HAP-1 (cell line): Measurements from ENCODE around the gene TTI1.

Experiments
- DNase-seq, 2 experiments: peaks; one replicate each; pipeline ENCODE4 v3.0.0-alpha.2; 2016 to 2020; ENCODE audit warnings: low spot score in 2 of 2
- H3K27me3 ChIP-seq: fragments of 250-450 bp; sonication (Bioruptor Pico); 2 replicates; pipeline ENCODE4 v1.5.1; 2020; ENCODE audit warnings: low read depth, mild to moderate bottlenecking, moderate library complexity
- H3K36me3 ChIP-seq: fragments of 250-450 bp; sonication (Bioruptor Pico); replicated peaks from 2 replicates; pipeline ENCODE4 v1.5.1; 2020; ENCODE audit warnings: mild to moderate bottlenecking
- H3K4me1 ChIP-seq: fragments of 250-450 bp; sonication (Bioruptor Pico); 2 replicates; pipeline ENCODE4 v1.5.1; 2020; ENCODE audit warnings: mild to moderate bottlenecking
- H3K4me3 ChIP-seq: fragments of 250-450 bp; sonication (Bioruptor Pico); 2 replicates; pipeline ENCODE4 v1.5.1; 2020; ENCODE audit warnings: mild to moderate bottlenecking, moderate library complexity
- H3K9me3 ChIP-seq: fragments of 250-450 bp; sonication (Bioruptor Pico); 2 replicates; pipeline ENCODE4 v1.5.1; 2020; ENCODE audit warnings: mild to moderate bottlenecking, moderate library complexity
- in situ Hi-C: fragments of 300-500 bp; cut with MboI; formaldehyde crosslinking; loops from 3 replicates; pipeline ENCODE4 v1.14.3; 2020; ENCODE audit warnings: low sequenced_read_pairs, inconsistent platforms, mixed read lengths

The TTI1 gene

GRCh38 chr20:38044685-38045084, 11.4 kb upstream of the TTI1 start:
- in situ Hi-C loops = no loop called here
- H3K9me3 ChIP-seq = no peaks in the 10 kb centered on the region
- H3K4me3 ChIP-seq = no peak overlapping the region
- H3K27me3 ChIP-seq = no peaks in the 10 kb centered on the region
- peaks cover 54% of the 10 kb centered on the region for H3K36me3 ChIP-seq
- H3K4me1 ChIP-seq = no peaks in the 10 kb centered on the region
- no peak for DNase-seq

GRCh38 chr20:38043512-38044300, 10.4 kb upstream of the TTI1 start:
- Histone ChIP-seq H3K4me1 (no peaks in the 10 kb centered on the region), H3K4me3 (no peak overlapping the region), H3K27me3 (no peaks in the 10 kb centered on the region), H3K36me3 (peaks cover 48% of the 10 kb centered on the region), H3K9me3 (no peaks in the 10 kb centered on the region)
- in situ Hi-C loops = no loop called here
- DNase-seq = no peak

DNA sequence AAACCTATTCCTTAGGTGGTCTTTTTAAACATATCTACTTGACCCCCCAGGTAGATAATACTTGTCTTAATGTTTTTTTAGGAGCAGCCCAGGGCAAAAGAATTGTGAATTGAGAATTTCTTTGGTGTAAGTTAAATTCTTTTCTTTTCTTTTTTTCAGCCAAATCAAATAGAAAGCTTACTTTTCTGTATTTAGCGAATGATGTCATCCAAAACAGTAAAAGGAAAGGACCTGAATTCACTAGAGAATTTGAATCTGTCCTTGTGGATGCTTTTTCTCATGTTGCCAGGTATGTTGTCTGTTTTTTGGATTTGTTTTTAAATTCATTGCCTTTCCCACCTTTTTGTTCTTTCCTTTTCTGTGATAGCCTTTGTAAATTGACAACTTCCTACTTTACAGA, 7.0 kb upstream of the TTI1 start:
- H3K4me1 ChIP-seq = no peaks in the 10 kb centered on the region
- H3K4me3 ChIP-seq = no peak overlapping the region
- H3K9me3 ChIP-seq = no peaks in the 10 kb centered on the region
- no peak for DNase-seq
- H3K36me3 ChIP-seq = peaks cover 59% of the 10 kb centered on the region
- in situ Hi-C loops = no loop called here
- no peaks in the 10 kb centered on the region for H3K27me3 ChIP-seq

DNA sequence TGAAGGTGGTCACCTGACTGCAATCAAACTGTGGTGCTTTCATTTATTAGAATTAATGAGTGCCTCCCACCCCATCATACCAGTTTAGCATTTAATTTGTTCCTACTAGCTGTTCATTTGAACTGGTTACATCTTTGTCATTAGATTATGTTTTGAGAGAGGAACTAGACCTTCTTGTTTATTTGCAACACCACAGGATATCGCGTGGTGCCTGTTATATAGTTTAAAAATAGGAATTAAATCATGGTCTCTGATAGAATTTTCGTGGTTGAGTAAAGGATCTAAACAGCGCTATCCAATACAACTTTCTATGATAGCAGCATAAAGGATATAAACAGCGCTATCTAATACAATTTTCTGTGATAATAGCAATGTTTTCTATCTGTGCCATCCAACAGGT, 3.1 kb upstream of the TTI1 start:
- Histone ChIP-seq H3K4me3 (no peak overlapping the region), H3K4me1 (peaks cover 20% of the 10 kb centered on the region), H3K36me3 (peaks cover 39% of the 10 kb centered on the region), H3K9me3 (no peaks in the 10 kb centered on the region), H3K27me3 (no peaks in the 10 kb centered on the region)
- in situ Hi-C loops = no loop called here
- no peak for DNase-seq

DNA sequence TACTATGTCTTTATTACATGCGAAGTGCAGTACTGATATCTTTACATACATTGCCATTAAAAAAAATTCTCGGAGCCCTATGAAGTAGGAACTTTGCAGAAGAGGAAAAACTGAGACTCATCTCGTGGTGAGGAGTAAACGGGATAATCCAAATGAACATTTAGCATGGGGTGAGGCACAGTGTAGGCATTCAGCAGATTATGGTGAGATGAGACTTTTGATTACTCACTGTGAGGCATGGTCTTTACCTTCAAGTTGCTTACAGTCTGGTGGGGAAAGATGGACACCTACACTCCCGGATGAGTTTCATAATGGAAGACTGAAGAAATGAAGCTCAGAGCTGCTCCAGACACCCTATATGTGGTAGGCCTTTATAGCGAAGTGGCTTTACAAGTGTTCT, 1.7 kb upstream of the TTI1 start:
- peak overlapping the region; percentile 68 for H3K4me3 ChIP-seq
- no peak for DNase-seq
- peaks cover 29% of the 10 kb centered on the region for H3K36me3 ChIP-seq
- no peaks in the 10 kb centered on the region for H3K27me3 ChIP-seq
- H3K9me3 ChIP-seq = no peaks in the 10 kb centered on the region; the same call in 1 of the 2 replicates
- H3K4me1 ChIP-seq = peaks cover 22% of the 10 kb centered on the region
- in situ Hi-C loops = no loop called here

- in situ Hi-C loops = no loop called here
- Histone ChIP-seq H3K36me3 (peaks cover 29% of the 10 kb centered on the region), H3K4me3 (peak overlapping the region; percentile 68), H3K4me1 (peaks cover 22% of the 10 kb centered on the region), H3K27me3 (no peaks in the 10 kb centered on the region), H3K9me3 (no peaks in the 10 kb centered on the region; the same call in 1 of the 2 replicates)
- no peak for DNase-seq
Observed at GRCh38 chr20:38034108-38034649, 923 bp upstream of the TTI1 start.

DNA sequence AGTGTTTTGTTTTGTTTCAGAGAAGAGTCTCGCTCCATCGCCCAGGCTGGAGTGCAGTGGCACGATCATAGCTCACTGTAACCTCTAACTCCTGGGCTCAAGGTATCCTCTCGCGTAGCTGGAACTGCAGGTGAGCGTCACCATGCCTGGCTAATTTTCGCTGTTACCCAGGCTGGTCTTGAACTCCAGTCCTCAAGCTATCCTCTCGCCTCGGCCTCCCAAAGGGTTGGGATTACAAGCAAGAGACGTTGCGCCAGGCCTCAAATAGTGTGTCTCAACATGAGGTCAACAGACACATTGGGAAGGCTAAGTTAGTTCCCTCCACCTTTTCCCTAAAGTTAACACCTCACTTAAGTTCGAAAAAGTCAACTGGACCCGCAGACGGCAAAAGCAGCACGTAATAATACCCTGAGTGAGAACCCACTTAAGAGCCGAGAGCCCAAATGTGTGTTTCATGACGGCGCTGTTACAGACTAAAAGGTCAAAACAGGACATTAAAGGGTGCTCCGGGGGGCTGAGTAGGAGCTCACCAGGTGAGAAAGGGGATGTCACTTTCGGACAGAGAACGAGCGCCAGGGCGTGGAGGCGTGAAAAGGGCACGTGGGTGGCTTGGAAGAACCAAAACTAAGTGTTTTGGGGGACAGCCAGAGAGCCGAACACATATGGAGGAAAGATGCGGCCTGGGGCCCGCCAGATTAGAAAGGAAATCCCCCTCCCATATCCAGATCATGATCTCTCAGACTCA, 499 bp downstream of the TTI1 start:
- in situ Hi-C loops = no loop called here
- H3K4me3 ChIP-seq = peak overlapping the region; percentile 68
- no peak for DNase-seq
- peaks cover 28% of the 10 kb centered on the region for H3K4me1 ChIP-seq
- H3K27me3 ChIP-seq = no peaks in the 10 kb centered on the region
- H3K36me3 ChIP-seq = peaks cover 27% of the 10 kb centered on the region
- no peaks in the 10 kb centered on the region; the same call in 1 of the 2 replicates for H3K9me3 ChIP-seq

- H3K4me1 ChIP-seq = peaks cover 28% of the 10 kb centered on the region
- H3K4me3 ChIP-seq = no peak overlapping the region
- H3K27me3 ChIP-seq = no peaks in the 10 kb centered on the region
- DNase-seq = no peak
- no peaks in the 10 kb centered on the region; the same call in 1 of the 2 replicates for H3K9me3 ChIP-seq
- H3K36me3 ChIP-seq = peaks cover 20% of the 10 kb centered on the region
- in situ Hi-C loops = no loop called here
Observed at GRCh38 chr20:38031957-38032356, 1.3 kb downstream of the TTI1 start.

DNA sequence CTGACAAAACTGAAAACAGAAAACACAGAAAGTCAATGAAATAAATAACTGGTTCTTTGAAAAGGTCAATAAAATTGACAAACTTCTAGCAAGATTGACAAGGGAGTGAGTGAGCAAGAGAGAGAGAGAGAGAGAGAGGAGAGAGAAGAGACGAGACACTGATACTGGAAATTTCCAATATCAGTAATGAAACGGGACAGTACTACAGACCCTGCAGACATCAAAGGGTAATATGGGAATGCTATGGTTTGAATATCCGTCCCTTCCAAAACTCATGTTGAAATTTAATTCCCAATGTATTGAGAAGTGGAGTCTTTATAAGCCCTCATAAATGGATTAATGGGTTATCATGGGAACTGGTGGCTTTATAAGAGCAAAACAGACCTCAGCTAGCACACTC, 3.8 kb downstream of the TTI1 start:
- Histone ChIP-seq H3K9me3 (no peaks in the 10 kb centered on the region; the same call in 1 of the 2 replicates), H3K4me1 (peaks cover 22% of the 10 kb centered on the region), H3K36me3 (no peaks in the 10 kb centered on the region; the same call in 1 of the 2 replicates), H3K27me3 (no peaks in the 10 kb centered on the region), H3K4me3 (no peak overlapping the region)
- no peak for DNase-seq
- in situ Hi-C loops = no loop called here

DNA sequence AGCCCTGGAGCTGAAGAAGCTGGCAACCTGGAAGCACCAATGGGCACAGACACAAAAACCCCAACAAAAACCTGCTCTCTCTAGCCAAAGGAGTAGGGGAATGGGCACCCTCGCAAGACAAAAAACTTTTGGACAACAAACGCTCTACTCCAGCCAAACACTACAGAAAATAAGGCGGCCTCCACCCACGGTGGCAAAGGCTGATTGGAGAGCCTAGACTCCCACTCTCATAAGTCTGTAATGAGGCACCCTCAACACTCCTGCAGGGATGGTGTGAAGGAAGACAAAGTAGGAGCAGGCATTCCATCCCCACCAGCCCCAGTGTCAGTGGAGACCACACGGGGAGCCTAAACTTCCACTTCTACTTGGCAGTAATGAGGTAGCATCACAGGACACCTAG, 8.8 kb downstream of the TTI1 start:
- in situ Hi-C loops = no loop called here
- Histone ChIP-seq H3K36me3 (no peaks in the 10 kb centered on the region), H3K4me1 (peaks cover 6% of the 10 kb centered on the region; the same call in 1 of the 2 replicates), H3K4me3 (no peak overlapping the region), H3K9me3 (no peaks in the 10 kb centered on the region), H3K27me3 (no peaks in the 10 kb centered on the region)
- no peak for DNase-seq

- Histone ChIP-seq H3K4me3 (no peak overlapping the region), H3K36me3 (peaks cover 1% of the 10 kb centered on the region), H3K4me1 (peaks cover 5% of the 10 kb centered on the region; the same call in 1 of the 2 replicates), H3K27me3 (no peaks in the 10 kb centered on the region), H3K9me3 (no peaks in the 10 kb centered on the region)
- no peak for DNase-seq
- in situ Hi-C loops = no loop called here
Observed at GRCh38 chr20:38023181-38024001, 9.9 kb downstream of the TTI1 start.

DNA sequence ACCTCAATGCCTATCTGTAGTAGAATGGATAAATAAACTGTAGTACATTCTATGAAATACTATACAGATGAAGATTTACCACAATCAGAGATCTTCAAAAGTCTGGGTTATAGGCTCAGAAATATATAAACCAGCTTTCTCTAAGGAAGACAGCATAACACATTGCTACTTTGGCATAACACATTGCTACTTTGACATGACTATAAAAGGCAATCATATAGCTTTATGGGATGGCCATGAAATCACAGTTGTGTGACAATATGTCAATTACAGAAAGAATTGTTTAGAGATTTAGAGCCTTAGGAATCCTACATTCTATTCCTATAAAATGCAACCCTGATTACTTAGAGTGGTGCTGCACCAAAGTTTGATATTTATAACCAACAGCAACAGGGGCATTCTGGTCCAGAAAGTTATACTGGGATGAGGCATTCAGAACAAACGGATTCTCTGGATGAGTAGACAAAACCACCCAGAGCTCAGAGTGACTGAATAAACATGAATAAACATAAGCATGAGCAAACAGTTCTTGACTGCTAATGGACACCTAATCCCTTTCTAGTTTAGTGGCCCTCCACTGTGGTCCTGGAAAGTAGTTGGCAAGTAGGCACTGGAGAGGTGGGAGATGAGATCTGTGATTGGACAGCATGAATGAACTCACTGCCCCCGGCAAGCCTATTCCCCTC, 12.0 kb downstream of the TTI1 start:
- Histone ChIP-seq H3K36me3 (peaks cover 22% of the 10 kb centered on the region), H3K4me1 (no peaks in the 10 kb centered on the region), H3K27me3 (no peaks in the 10 kb centered on the region), H3K4me3 (no peak overlapping the region), H3K9me3 (no peaks in the 10 kb centered on the region; the same call in 1 of the 2 replicates)
- in situ Hi-C loops = no loop called here
- no peak for DNase-seq

DNA sequence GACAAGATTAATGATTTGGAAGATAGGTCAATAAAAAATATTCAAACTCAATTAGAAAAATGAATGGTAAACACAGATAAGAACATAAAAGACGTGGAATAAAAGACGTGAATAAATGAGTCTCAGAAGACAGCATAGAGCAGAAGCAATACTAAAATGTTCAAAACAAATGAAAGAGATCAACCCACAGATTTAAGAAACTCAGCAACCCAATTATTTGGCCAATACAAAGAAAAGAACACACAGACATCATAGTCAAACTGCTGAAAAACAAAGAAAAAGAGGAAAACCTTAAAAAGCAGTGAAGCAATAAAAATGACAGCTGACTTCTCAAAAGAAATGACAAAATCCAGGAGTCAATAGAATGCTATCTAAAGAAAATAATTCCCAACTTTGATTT, 14.9 kb downstream of the TTI1 start:
- no peak for DNase-seq
- Histone ChIP-seq H3K9me3 (no peaks in the 10 kb centered on the region; the same call in 1 of the 2 replicates), H3K27me3 (no peaks in the 10 kb centered on the region), H3K36me3 (peaks cover 27% of the 10 kb centered on the region), H3K4me1 (no peaks in the 10 kb centered on the region), H3K4me3 (no peak overlapping the region)
- in situ Hi-C loops = no loop called here
